Liver (tissue), 9 donors: ENCODE measurements around the gene CA6. TPM values are rescaled to one million over a fixed set of nuclear protein-coding genes. Genes with fewer than 3 reads are reported as not detected.

Experiments
- DNase-seq: peaks from one replicate; pipeline ENCODE4 v3.0.0-alpha.2; 2017; ENCODE audit warnings: low spot score
- H3K27ac ChIP-seq, 2 donors: one replicate each; pipeline ENCODE4 v1.7.0; 2013; ENCODE audit warnings: inconsistent platforms in 2 of 2, low read length in 2 of 2, control low read depth in 1 of 2, low read depth in 1 of 2, mild to moderate bottlenecking in 1 of 2
- H3K27me3 ChIP-seq, 4 donors: one replicate each; pipeline versions ENCODE4 v1.6.1 to v1.7.0; 2013; ENCODE audit warnings: low read length in 3 of 4, inconsistent platforms in 1 of 4, mild to moderate bottlenecking in 1 of 4, moderate library complexity in 1 of 4; ENCODE audit not compliant: control insufficient read depth in 4 of 4, insufficient read depth in 4 of 4
- H3K36me3 ChIP-seq, 4 donors: one replicate each; pipeline versions ENCODE4 v1.6.1 to v1.7.0; 2013; ENCODE audit warnings: low read length in 3 of 4, mild to moderate bottlenecking in 3 of 4, low read depth in 1 of 4, moderate library complexity in 1 of 4; ENCODE audit not compliant: control insufficient read depth in 4 of 4, insufficient read depth in 3 of 4
- H3K4me1 ChIP-seq, 4 donors: one replicate each; pipeline versions ENCODE4 v1.6.1 to v1.7.0; 2013; ENCODE audit warnings: low read length in 3 of 4, mild to moderate bottlenecking in 3 of 4, moderate library complexity in 1 of 4; ENCODE audit not compliant: control insufficient read depth in 4 of 4, insufficient read depth in 4 of 4
- H3K4me3 ChIP-seq, 3 donors: one replicate each; pipeline versions ENCODE4 v1.6.1 to v1.7.0; 2013; ENCODE audit warnings: low read length in 3 of 3, control low read depth in 1 of 3, low read depth in 1 of 3, mild to moderate bottlenecking in 1 of 3
- H3K9ac ChIP-seq, 2 donors: one replicate each; pipeline ENCODE4 v1.7.0; 2013; ENCODE audit warnings: low read length in 2 of 2, mild to moderate bottlenecking in 2 of 2, moderate library complexity in 2 of 2, control low read depth in 1 of 2, low read depth in 1 of 2
- H3K9me3 ChIP-seq, 4 donors: one replicate each; pipeline versions ENCODE4 v1.6.1 to v1.7.0; 2013; ENCODE audit warnings: low read length in 3 of 4; ENCODE audit not compliant: control insufficient read depth in 4 of 4
- ATF3 ChIP-seq: IDR thresholded peaks from 2 replicates; pipeline ENCODE4 v1.6.1; 2016; ENCODE audit warnings: antibody characterized with exemption
- CTCF ChIP-seq: fragments of 150-350 bp; IDR thresholded peaks from 2 replicates; pipeline ENCODE4 v1.5.1; 2017; ENCODE audit warnings: improper control_type of control experiment, low read depth, low read length; ENCODE audit not compliant: missing input control
- EGR1 ChIP-seq, 2 donors: IDR thresholded peaks; 2 replicates each; pipeline ENCODE4 v1.6.1; 2016 to 2018; ENCODE audit warnings: antibody characterized with exemption in 2 of 2, low read depth in 2 of 2
- FOXA1 ChIP-seq: IDR thresholded peaks from 2 replicates; pipeline ENCODE4 v1.6.1; 2016; ENCODE audit warnings: antibody characterized with exemption
- FOXA2 ChIP-seq: IDR thresholded peaks from 2 replicates; pipeline ENCODE4 v1.6.1; 2016; ENCODE audit warnings: antibody characterized with exemption
- GABPA ChIP-seq, 2 donors: IDR thresholded peaks in 1 of 2; conservative IDR thresholded peaks in 1 of 2; 2 replicates each; pipeline ENCODE4 v1.6.1; 2016; ENCODE audit warnings: antibody characterized with exemption in 2 of 2, mild to moderate bottlenecking in 1 of 2, moderate library complexity in 1 of 2
- JUND ChIP-seq, 2 donors: IDR thresholded peaks; 2 replicates each; pipeline ENCODE4 v1.6.1; 2016; ENCODE audit warnings: antibody characterized with exemption in 2 of 2
- MAX ChIP-seq: IDR thresholded peaks from 2 replicates; pipeline ENCODE4 v1.6.1; 2016; ENCODE audit warnings: antibody characterized with exemption
- RAD21 ChIP-seq, 2 donors: IDR thresholded peaks; 2 replicates each; pipeline ENCODE4 v1.6.1; 2016; ENCODE audit warnings: antibody characterized with exemption in 2 of 2, mild to moderate bottlenecking in 2 of 2
- REST ChIP-seq: IDR thresholded peaks from 2 replicates; pipeline ENCODE4 v1.6.1; 2016; ENCODE audit warnings: antibody characterized with exemption, mild to moderate bottlenecking
- RXRA ChIP-seq, 2 donors: IDR thresholded peaks; 2 replicates each; pipeline ENCODE4 v1.6.1; 2017 to 2018; ENCODE audit warnings: antibody characterized with exemption in 2 of 2, mild to moderate bottlenecking in 1 of 2
- SP1 ChIP-seq: IDR thresholded peaks from 2 replicates; pipeline ENCODE4 v1.6.1; 2018; ENCODE audit warnings: antibody characterized with exemption, mild to moderate bottlenecking
- TAF1 ChIP-seq: conservative IDR thresholded peaks from 2 replicates; pipeline ENCODE4 v1.6.1; 2016; ENCODE audit warnings: antibody characterized with exemption, mild to moderate bottlenecking
- YY1 ChIP-seq: IDR thresholded peaks from 2 replicates; pipeline ENCODE4 v1.6.1; 2016; ENCODE audit warnings: antibody characterized with exemption, mild to moderate bottlenecking
- ZBTB33 ChIP-seq: IDR thresholded peaks from 2 replicates; pipeline ENCODE4 v1.6.1; 2016; ENCODE audit warnings: antibody characterized with exemption
- WGBS: extraction: QIAGEN DNeasy Blood & Tissue Kit; methylation state at CpG from one replicate; pipeline ENCODE4 v1.1.7; 2013; 5-methylcytosine and 5-hydroxymethylcytosine counted together
- polyA plus RNA-seq, 2 donors: library from polyadenylated mRNA; stranded (reverse) in 1 of 2; unstranded in 1 of 2; fragments of 200-250 nt in 1 of 2; fragments of >200 nt in 1 of 2; fragmentation: Nextera tagmentation in 1 of 2; extraction: Ambion mirVana in 1 of 2; gene quantifications; one replicate each; pipeline versions ENCODE4 v1.2.1 to v1.2.3, GENCODE V29; 2013 to 2015
- total RNA-seq, 2 donors: library from RNA; depleted of rRNA; stranded (reverse); fragments of >200 nt; gene quantifications; one replicate each; pipeline ENCODE4 v1.2.3, GENCODE V29; 2014
- donor health status: healthy.
- donor health status: healthy.
- donor health status: healthy.
- donor health status: healthy.
- donor health status: healthy.

The CA6 gene
- total and polyA plus RNA-seq, 4 donors, result not detected

- TF ChIP-seq MAX (no peak), FOXA2 (no peak), ZBTB33 (no peak), ATF3 (no peak), JUND (IDR thresholded peaks at IDR 0.05) (peak in 1 of 2 donors; percentile 64), FOXA1 (no peak), GABPA (IDR thresholded peaks at IDR 0.05 in 1 of 2, conservative IDR thresholded peaks at IDR 0.05 in 1 of 2) (no peak), CTCF (no peak), RAD21 (IDR thresholded peaks at IDR 0.05) (peak; percentile 32 to 57), EGR1 (IDR thresholded peaks at IDR 0.05; ENCODE audit: low read depth in 2 of 2) (peak in 1 of 2 donors; percentile 19), RXRA (IDR thresholded peaks at IDR 0.05) (no peak), REST (no peak), YY1 (no peak), TAF1 (no peak), SP1 (no peak)
- H3K9ac ChIP-seq, result no peak overlapping the region
- no peak overlapping the region for H3K4me3 ChIP-seq
- no peaks in the 10 kb centered on the region for H3K36me3 ChIP-seq
- H3K9me3 ChIP-seq, result no peaks in the 10 kb centered on the region
- no peaks in the 10 kb centered on the region for H3K4me1 ChIP-seq
- no peak overlapping the region for H3K27ac ChIP-seq
- no peak for DNase-seq
- WGBS, result 98% methylated on average over 6 of the region's 6 CpGs
- no peaks in the 10 kb centered on the region for H3K27me3 ChIP-seq
These were observed 42.3 kb upstream of the CA6 start for GRCh38 chr1:8903410-8903809.

GRCh38 chr1:8903908-8904650 lies 41.6 kb upstream of the CA6 start:
- Histone ChIP-seq H3K27ac (no peak overlapping the region), H3K4me3 (no peak overlapping the region), H3K9ac (no peak overlapping the region), H3K27me3 (no peaks in the 10 kb centered on the region), H3K36me3 (no peaks in the 10 kb centered on the region), H3K4me1 (no peaks in the 10 kb centered on the region), H3K9me3 (no peaks in the 10 kb centered on the region)
- no peak for DNase-seq
- 78% methylated on average over 6 of the region's 6 CpGs for WGBS
- TF ChIP-seq SP1 (peak; percentile 14), RAD21 (IDR thresholded peaks at IDR 0.05) (no peak)
